Ovary (tissue), 3 donors: ENCODE measurements around the gene ARFGAP1.

Experiments used
- EP300 ChIP-seq: sonication (generic); formaldehyde crosslinking; IDR thresholded peaks from one replicate; pipeline ENCODE4 v1.6.1; 2017; ENCODE audit warnings: antibody characterized with exemption
- POLR2A ChIP-seq: fragments of 450-650 bp; IDR thresholded peaks from one replicate; pipeline ENCODE4 v1.6.1; 2017; ENCODE audit warnings: antibody characterized with exemption, mild to moderate bottlenecking, moderate library complexity
- TF ChIP-seq, protein P1 (sequence below), 3 donors: fragments of 450-650 bp in 2 of 3; fragments of 200-600 bp in 1 of 3; IDR thresholded peaks; one replicate each; pipeline versions ENCODE4 v1.5.1 to v1.8.0; 2016 to 2022; ENCODE audit warnings: antibody characterized with exemption in 3 of 3, mild to moderate bottlenecking in 1 of 3
- donor health status: DM: no; HTN: no; CAD: no.

DNA sequence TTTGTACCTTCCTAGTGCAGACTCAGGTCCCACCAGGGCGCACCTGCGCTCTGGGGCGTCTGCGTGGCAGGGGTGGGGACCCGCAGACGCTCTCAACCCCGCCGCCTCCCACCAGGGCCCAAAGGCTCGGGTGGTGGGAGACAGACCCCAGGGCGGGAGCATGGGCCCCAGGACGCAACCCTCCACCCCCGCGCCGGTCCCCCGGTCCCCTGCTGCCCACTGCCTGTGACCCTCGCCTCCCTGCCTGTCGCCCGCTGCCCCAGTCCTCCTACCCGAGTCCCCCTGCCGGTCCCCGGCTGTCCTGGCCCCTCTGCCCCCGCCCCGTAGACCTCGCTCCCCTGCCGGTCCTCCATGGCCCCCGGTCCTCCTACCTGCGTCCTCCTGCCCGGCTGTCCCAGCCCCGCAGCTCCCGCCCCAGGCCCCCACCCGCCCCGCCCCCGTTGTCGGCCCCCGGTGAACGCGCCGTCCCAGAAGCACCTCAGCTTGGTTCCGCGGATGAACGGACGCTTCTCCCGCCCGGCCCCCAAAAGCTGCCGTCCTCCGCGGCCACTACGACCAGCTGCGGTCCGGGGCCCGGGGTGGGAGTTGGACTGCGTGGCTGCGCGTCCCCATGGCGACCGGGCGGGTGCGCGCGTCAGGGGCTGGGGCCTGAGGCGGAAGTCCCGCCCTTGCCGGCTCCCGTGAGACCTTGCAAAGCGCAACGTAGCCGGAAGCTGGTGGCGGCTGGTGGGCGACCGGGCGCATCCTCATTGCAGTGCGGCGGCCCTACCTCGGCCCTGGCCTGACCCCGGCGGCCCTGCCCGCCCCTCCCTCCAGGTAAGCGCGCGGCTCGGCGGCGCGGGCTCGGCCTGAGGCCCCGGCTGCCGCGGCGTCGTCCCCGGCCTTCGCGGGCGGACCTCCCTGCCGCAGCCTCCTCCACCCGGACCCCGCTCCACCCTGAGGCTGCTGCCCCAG lies at the start of gene ARFGAP1:
- TF ChIP-seq, protein P1, sequence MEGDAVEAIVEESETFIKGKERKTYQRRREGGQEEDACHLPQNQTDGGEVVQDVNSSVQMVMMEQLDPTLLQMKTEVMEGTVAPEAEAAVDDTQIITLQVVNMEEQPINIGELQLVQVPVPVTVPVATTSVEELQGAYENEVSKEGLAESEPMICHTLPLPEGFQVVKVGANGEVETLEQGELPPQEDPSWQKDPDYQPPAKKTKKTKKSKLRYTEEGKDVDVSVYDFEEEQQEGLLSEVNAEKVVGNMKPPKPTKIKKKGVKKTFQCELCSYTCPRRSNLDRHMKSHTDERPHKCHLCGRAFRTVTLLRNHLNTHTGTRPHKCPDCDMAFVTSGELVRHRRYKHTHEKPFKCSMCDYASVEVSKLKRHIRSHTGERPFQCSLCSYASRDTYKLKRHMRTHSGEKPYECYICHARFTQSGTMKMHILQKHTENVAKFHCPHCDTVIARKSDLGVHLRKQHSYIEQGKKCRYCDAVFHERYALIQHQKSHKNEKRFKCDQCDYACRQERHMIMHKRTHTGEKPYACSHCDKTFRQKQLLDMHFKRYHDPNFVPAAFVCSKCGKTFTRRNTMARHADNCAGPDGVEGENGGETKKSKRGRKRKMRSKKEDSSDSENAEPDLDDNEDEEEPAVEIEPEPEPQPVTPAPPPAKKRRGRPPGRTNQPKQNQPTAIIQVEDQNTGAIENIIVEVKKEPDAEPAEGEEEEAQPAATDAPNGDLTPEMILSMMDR (IDR thresholded peaks at IDR 0.05) = no peak
- peak; percentile 61 for TF ChIP-seq POLR2A
- no peak for TF ChIP-seq EP300
